Mesenchymal stem cell (in vitro differentiated cells and primary cell): ENCODE results near the gene PRTN3.

ENCODE experiments used
- DNase-seq: peaks from one replicate; pipeline ENCODE4 v3.0.0-alpha.2; 2013
- H2AFZ ChIP-seq: one replicate; pipeline ENCODE4 v1.6.1; 2013; ENCODE audit warnings: low read depth, mild to moderate bottlenecking, control low read depth, inconsistent platforms, low read length, moderate library complexity
- H2AK5ac ChIP-seq: 2 replicates; pipeline ENCODE4 v1.6.1; 2013; ENCODE audit warnings: low read length, moderate library complexity, mild to moderate bottlenecking, inconsistent platforms; ENCODE audit not compliant: severe bottlenecking
- H2BK120ac ChIP-seq: one replicate; pipeline ENCODE4 v1.6.1; 2013; ENCODE audit warnings: low read depth, mild to moderate bottlenecking, inconsistent platforms, low read length, moderate library complexity
- H2BK12ac ChIP-seq, 2 experiments: one replicate each; pipeline ENCODE4 v1.6.1; 2013; ENCODE audit warnings: inconsistent platforms in 2 of 2, low read length in 2 of 2, mild to moderate bottlenecking in 2 of 2, moderate library complexity in 2 of 2, control low read depth in 1 of 2
- H2BK15ac ChIP-seq: one replicate; pipeline ENCODE4 v1.6.1; 2013; ENCODE audit warnings: mild to moderate bottlenecking, low read depth, inconsistent platforms; ENCODE audit not compliant: poor library complexity, severe bottlenecking
- H2BK5ac ChIP-seq: 2 replicates; pipeline ENCODE4 v1.6.1; 2013; ENCODE audit warnings: low read depth, mild to moderate bottlenecking, low read length, control low read depth, inconsistent platforms; ENCODE audit not compliant: poor library complexity, severe bottlenecking
- H3K14ac ChIP-seq, 2 experiments: one replicate each; pipeline ENCODE4 v1.6.1; 2013; ENCODE audit warnings: inconsistent platforms in 2 of 2, low read length in 2 of 2, control low read depth in 1 of 2, mild to moderate bottlenecking in 1 of 2, moderate library complexity in 1 of 2
- H3K18ac ChIP-seq, 2 experiments: one replicate each; pipeline ENCODE4 v1.6.1; 2013; ENCODE audit warnings: inconsistent platforms in 2 of 2, low read length in 2 of 2, control low read depth in 1 of 2, low read depth in 1 of 2, mild to moderate bottlenecking in 1 of 2
- H3K23ac ChIP-seq, 2 experiments: one replicate each; pipeline ENCODE4 v1.6.1; 2013; ENCODE audit warnings: inconsistent platforms in 2 of 2, low read length in 2 of 2, mild to moderate bottlenecking in 2 of 2, moderate library complexity in 2 of 2, control low read depth in 1 of 2
- H3K27ac ChIP-seq: 2 replicates; pipeline ENCODE4 v1.5.1; 2013; ENCODE audit warnings: mild to moderate bottlenecking, moderate library complexity, low read length, control low read depth, inconsistent platforms; ENCODE audit not compliant: poor library complexity, severe bottlenecking
- H3K27me3 ChIP-seq, 2 experiments: 2 replicates each; pipeline versions ENCODE4 v1.6.1 to v1.7.0; 2013; ENCODE audit warnings: low read length in 2 of 2, mild to moderate bottlenecking in 2 of 2, moderate library complexity in 2 of 2, control low read depth in 1 of 2, inconsistent platforms in 1 of 2; ENCODE audit not compliant: control insufficient read depth in 1 of 2, insufficient read depth in 1 of 2
- H3K36me3 ChIP-seq, 2 experiments: 2 replicates each; pipeline versions ENCODE4 v1.6.1 to v1.7.0; 2013; ENCODE audit warnings: low read length in 2 of 2, control low read depth in 1 of 2, inconsistent platforms in 1 of 2, low read depth in 1 of 2, mild to moderate bottlenecking in 1 of 2; ENCODE audit not compliant: insufficient read depth in 2 of 2, control insufficient read depth in 1 of 2
- H3K4ac ChIP-seq, 2 experiments: one replicate each; pipeline ENCODE4 v1.6.1; 2013; ENCODE audit warnings: inconsistent platforms in 2 of 2, low read length in 2 of 2, mild to moderate bottlenecking in 2 of 2, moderate library complexity in 2 of 2, control low read depth in 1 of 2, low read depth in 1 of 2
- H3K4me1 ChIP-seq: 2 replicates; pipeline ENCODE4 v1.6.1; 2013; ENCODE audit warnings: low read depth, low read length, control low read depth; ENCODE audit not compliant: control insufficient read depth, insufficient read depth
- H3K4me2 ChIP-seq: 2 replicates; pipeline ENCODE4 v1.6.1; 2013; ENCODE audit warnings: low read length, mild to moderate bottlenecking, inconsistent platforms; ENCODE audit not compliant: poor library complexity, severe bottlenecking
- H3K4me3 ChIP-seq, 2 experiments: 2 replicates each; pipeline versions ENCODE4 v1.5.1 to v1.7.0; 2013; ENCODE audit warnings: low read length in 2 of 2, mild to moderate bottlenecking in 2 of 2, control low read depth in 1 of 2, low read depth in 1 of 2; ENCODE audit not compliant: insufficient read depth in 1 of 2
- H3K79me1 ChIP-seq: replicated peaks from 2 replicates; pipeline ENCODE4 v1.6.1; 2013; ENCODE audit warnings: mild to moderate bottlenecking, control low read depth, low read length, inconsistent platforms; ENCODE audit not compliant: poor library complexity, severe bottlenecking
- H3K9ac ChIP-seq: 2 replicates; pipeline ENCODE4 v1.7.0; 2013; ENCODE audit warnings: mild to moderate bottlenecking, low read length, moderate library complexity
- H3K9me3 ChIP-seq: 2 replicates; pipeline ENCODE4 v1.7.0; 2013; ENCODE audit warnings: mild to moderate bottlenecking, low read length; ENCODE audit not compliant: control insufficient read depth
- H4K8ac ChIP-seq: one replicate; pipeline ENCODE4 v1.6.1; 2013; ENCODE audit warnings: inconsistent platforms, mild to moderate bottlenecking, low read length, moderate library complexity
- H4K91ac ChIP-seq: one replicate; pipeline ENCODE4 v1.6.1; 2013; ENCODE audit warnings: mild to moderate bottlenecking, low read length, inconsistent platforms
- WGBS: methylation state at CpG from one replicate; pipeline ENCODE4 v1.1.7; 2013; ENCODE audit warnings: mixed read lengths; 5-methylcytosine and 5-hydroxymethylcytosine counted together

PRTN3 gene

DNA sequence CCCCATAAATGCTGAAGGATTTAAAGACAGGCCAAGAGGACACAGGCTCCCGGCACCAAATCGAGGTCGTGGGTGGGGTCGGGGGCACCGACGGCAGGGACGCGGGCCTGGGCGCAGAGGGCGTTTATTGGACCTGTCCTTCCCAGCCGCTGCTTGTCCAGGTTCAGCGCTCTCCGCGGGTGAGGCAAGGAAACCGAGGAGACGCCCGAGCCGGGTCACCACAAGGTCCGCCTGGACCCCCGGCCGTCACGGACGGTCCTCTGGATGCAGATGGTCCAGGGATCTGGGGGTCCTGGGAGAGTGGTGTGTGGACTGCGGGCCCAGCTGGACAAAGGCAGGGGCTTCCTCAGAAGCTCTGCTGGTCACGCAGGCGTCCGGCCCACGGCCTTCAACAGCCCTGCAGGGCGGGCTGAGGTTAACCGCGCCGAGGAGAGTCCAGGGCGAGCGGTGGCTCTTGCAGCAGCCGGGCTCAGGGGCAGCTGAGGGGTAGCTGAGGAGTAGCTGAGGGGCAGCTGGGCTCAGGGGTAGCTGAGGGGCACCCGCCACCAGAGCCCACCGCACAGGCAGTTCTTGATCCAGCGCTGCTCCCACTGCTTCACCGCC is 27.2 kb downstream of the PRTN3 start:
- Histone ChIP-seq H2AFZ (no peak overlapping the region), H4K8ac (no peak overlapping the region), H3K9me3 (no peaks in the 10 kb centered on the region), H3K18ac (no peak overlapping the region), H2BK15ac (no peak overlapping the region), H3K4me3 (no peak overlapping the region), H2AK5ac (peak overlapping the region; percentile 81), H3K79me1 (peaks cover 5% of the 10 kb centered on the region), H3K4me2 (no peak overlapping the region), H3K36me3 (peaks cover 13 to 41% of the 10 kb centered on the region in 2 experiments), H4K91ac (no peak overlapping the region), H3K27ac (peak overlapping the region; percentile 11), H3K9ac (no peak overlapping the region), H2BK12ac (no peak overlapping the region), H3K23ac (no peak overlapping the region), H3K14ac (no peak overlapping the region), H3K27me3 (no peaks in the 10 kb centered on the region), H3K4ac (no peak overlapping the region), H2BK5ac (no peak overlapping the region), H3K4me1 (peaks cover 61% of the 10 kb centered on the region), H2BK120ac (no peak overlapping the region)
- DNase-seq = no peak
- WGBS = 96% methylated on average over 36 of the region's 39 CpGs

DNA sequence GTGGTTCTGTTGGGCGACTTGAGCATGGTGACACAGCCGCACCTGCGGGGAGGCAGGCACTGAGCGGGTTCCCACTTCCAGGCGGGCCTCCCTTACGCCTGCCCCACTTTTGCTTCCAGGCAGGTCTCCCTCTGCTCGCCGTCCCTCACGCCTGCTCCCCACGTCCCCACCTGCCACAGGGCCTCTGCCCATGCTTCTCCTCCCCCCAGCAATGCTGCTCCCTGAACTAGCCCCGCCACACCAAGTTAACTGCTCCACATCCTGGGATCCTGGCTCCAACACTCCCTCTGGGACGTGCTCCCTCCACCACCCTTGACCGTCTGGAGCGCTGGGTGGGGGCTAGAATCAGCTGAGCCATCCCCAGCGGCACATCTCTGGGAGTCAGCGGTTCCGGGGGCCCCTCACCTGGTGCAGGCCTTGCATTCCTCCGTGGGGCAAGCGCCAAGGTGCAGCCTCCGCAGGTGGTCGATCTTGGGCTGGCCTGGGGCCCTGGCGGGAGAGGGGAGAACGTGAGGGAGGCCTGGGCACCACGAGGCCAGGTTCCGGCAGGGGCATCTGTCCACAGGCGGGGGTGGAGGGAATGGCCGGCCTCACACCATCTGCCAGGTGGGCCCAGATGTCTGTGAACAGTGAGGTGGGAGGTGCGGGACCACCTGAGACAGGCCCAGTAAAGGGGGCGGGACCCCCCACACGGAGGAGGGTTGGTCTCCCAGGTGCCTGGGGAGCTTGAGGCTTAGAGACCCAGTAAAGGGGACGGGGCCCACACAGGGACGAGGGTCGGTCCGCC is 27.9 kb downstream of the PRTN3 start:
- Histone ChIP-seq H3K23ac (no peak overlapping the region), H3K14ac (no peak overlapping the region), H2BK5ac (no peak overlapping the region), H2AK5ac (peak overlapping the region; percentile 43), H3K18ac (peak overlapping the region; percentile 45 to 58), H4K91ac (peak overlapping the region; percentile 90), H3K36me3 (peaks cover 13 to 44% of the 10 kb centered on the region in 2 experiments), H3K27me3 (no peaks in the 10 kb centered on the region), H3K4ac (peak overlapping the region in 1 of 2 experiments; percentile 6), H3K9ac (peak overlapping the region; percentile 68), H4K8ac (peak overlapping the region; percentile 27), H3K4me2 (no peak overlapping the region), H2BK120ac (no peak overlapping the region), H2BK15ac (no peak overlapping the region), H3K27ac (peak overlapping the region; percentile 56), H2AFZ (no peak overlapping the region), H3K4me3 (no peak overlapping the region), H3K4me1 (peaks cover 61% of the 10 kb centered on the region), H2BK12ac (peak overlapping the region; percentile 57 to 69), H3K9me3 (no peaks in the 10 kb centered on the region), H3K79me1 (peaks cover 5% of the 10 kb centered on the region)
- WGBS = 91% methylated on average over 34 of the region's 34 CpGs
- DNase-seq = no peak

DNA sequence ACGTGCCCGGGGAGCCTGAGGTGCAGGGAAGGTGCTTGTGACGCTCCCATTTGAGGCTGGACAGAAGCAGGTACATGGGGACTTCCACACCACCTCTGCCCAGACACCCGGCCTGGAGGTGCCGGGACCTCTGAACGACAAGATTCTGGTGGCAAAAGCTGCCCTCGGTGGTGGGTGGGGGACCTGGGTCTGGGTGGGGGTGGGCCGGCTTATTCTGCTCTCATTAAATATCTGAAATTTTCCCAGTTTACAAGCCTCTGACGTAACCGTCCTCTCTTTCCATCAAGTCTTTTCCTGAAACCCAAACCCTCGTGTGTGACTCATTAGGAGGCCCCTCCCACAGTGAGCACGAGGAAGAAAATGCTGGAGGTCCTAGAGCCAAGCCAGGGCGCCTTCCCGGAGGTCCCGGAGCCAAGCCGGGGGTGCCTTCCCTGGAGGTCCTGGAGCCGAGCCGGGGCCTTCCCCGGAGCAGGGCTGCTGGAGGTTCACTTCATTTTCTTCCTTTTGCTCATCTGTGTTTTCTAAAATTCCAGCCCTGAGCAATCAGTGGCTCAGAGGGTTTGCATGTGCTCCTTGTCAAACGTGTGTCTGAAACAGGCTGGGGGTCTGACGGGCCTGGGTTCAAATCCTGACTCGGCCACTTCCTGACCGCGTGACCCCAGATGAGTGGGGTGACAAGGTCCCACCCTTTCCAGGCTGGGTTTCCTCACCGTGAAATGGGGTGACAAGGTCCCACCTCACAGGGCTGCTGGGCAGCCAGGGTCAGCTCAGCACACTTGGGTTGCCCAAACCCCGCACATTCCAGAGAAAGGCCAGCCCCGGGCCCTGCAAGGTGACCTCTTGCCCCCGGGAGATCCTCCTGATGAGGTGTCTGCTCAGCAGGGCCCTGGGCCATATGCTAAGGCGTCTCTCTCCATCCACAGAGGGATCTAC is 28.7 kb downstream of the PRTN3 start:
- peak overlapping the region; percentile 57 to 69 for H2BK12ac ChIP-seq
- peaks cover 5% of the 10 kb centered on the region for H3K79me1 ChIP-seq
- peak; percentile 94 for DNase-seq
- peak overlapping the region; percentile 61 for H3K27ac ChIP-seq
- H3K4me1 ChIP-seq = peaks cover 58% of the 10 kb centered on the region
- H2AFZ ChIP-seq = no peak overlapping the region
- H4K91ac ChIP-seq = peak overlapping the region; percentile 90
- no peak overlapping the region for H2BK5ac ChIP-seq
- H4K8ac ChIP-seq = peak overlapping the region; percentile 66
- 42% methylated on average over 23 of the region's 29 CpGs for WGBS
- no peaks in the 10 kb centered on the region for H3K9me3 ChIP-seq
- H3K18ac ChIP-seq = peak overlapping the region; percentile 55 to 58
- no peak overlapping the region for H3K4me2 ChIP-seq
- peak overlapping the region; percentile 30 for H2BK15ac ChIP-seq
- H3K4me3 ChIP-seq = no peak overlapping the region
- peaks cover 17 to 52% of the 10 kb centered on the region in 2 experiments for H3K36me3 ChIP-seq
- no peak overlapping the region for H3K14ac ChIP-seq
- peak overlapping the region in 1 of 2 experiments; percentile 32 for H3K4ac ChIP-seq
- H3K23ac ChIP-seq = no peak overlapping the region
- H2AK5ac ChIP-seq = peak overlapping the region; percentile 60
- H2BK120ac ChIP-seq = no peak overlapping the region
- peak overlapping the region; percentile 68 for H3K9ac ChIP-seq
- no peaks in the 10 kb centered on the region for H3K27me3 ChIP-seq
